ENCODE results near the gene ITPR3.

Gene ITPR3

DNA sequence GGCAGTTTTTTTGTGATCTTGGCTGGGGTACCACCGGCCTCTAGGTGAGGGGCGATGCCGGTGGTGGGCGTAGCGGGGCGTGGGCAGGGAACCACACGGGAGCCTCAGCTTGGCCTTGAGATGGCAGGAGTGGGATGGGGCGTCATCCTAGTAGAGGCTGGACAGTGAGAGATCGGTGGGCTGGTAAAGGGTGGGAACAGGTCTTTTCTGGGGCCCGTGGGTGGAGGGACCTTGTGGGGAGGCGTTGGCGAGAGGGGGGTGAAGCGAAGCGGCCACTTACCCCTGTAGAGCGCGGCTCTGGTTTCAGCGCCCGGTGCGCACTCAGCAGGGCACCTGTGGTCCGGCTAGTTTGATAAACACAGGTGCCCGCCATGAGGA, 12.0 kb downstream of the ITPR3 start:
- Histone ChIP-seq H3K9ac (ENCODE audit: low read depth in 1 of 2, low read length in 2 of 2) (peak overlapping the region; percentile 49 to 65), H3K27ac (ENCODE audit: low read depth, low read length) (peak overlapping the region; percentile 72), H3K4me1 (ENCODE audit: control insufficient read depth in 1 of 2, insufficient read depth in 2 of 2, low read length in 2 of 2) (peaks cover 36 to 41% of the 10 kb centered on the region in 2 donors), H3K4me3 (ENCODE audit: low read depth in 1 of 2, low read length in 2 of 2) (peak overlapping the region; percentile 53 to 61), H3K9me3 (ENCODE audit: control insufficient read depth in 1 of 2, low read length in 2 of 2) (no peaks in the 10 kb centered on the region), H3K36me3 (ENCODE audit: control insufficient read depth in 1 of 2, insufficient read depth in 2 of 2, low read length in 2 of 2) (peaks cover 0 to 3% of the 10 kb centered on the region in 2 donors), H3K27me3 (ENCODE audit: control insufficient read depth in 1 of 2, insufficient read depth in 2 of 2, low read length in 2 of 2) (no peaks in the 10 kb centered on the region)

DNA sequence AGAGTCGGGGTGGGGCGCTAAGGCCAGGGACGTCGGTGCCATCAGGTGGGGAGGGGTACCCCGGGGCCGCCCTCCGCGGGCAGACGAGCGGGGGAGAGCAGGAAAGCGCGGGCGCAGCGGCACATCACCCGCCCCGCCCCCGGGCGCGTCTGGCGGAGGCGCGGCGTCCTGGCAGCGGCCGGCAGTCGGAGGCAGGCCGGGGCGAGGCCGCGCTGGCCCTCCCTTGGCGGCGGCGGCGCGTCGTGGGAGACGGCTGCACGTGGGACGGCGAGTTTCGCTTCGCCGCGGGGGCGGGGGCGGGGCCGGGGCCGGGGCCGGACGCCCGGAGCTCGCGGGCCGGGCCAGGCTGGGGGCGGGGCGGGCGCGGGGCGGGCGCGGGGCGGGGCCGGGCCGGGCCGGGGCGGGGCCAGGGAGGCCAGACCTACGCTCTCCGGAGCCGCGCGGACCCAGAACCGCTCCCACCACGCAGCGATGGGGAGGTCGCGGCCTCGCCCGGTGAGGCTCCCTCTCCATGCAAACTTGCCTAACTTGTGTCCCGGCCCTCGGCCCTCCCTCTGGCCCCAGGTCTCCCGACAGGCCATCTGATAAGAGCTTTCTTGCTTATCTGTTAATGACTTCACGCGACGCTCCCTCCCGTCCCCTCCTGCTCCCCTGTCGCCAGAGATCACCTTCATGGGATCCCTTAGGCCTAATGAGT, 12.5 kb downstream of the ITPR3 start:
- peaks cover 0 to 3% of the 10 kb centered on the region in 2 donors for H3K36me3 ChIP-seq (ENCODE audit: control insufficient read depth in 1 of 2, insufficient read depth in 2 of 2, low read length in 2 of 2)
- no peaks in the 10 kb centered on the region for H3K27me3 ChIP-seq (ENCODE audit: control insufficient read depth in 1 of 2, insufficient read depth in 2 of 2, low read length in 2 of 2)
- H3K4me1 ChIP-seq (ENCODE audit: control insufficient read depth in 1 of 2, insufficient read depth in 2 of 2, low read length in 2 of 2): peaks cover 32 to 35% of the 10 kb centered on the region in 2 donors
- no peaks in the 10 kb centered on the region for H3K9me3 ChIP-seq (ENCODE audit: control insufficient read depth in 1 of 2, low read length in 2 of 2)
- peak overlapping the region; percentile 67 to 85 for H3K4me3 ChIP-seq (ENCODE audit: low read depth in 1 of 2, low read length in 2 of 2)
- peak overlapping the region; percentile 53 to 66 for H3K9ac ChIP-seq (ENCODE audit: low read depth in 1 of 2, low read length in 2 of 2)
- peak overlapping the region; percentile 72 for H3K27ac ChIP-seq (ENCODE audit: low read depth, low read length)

DNA sequence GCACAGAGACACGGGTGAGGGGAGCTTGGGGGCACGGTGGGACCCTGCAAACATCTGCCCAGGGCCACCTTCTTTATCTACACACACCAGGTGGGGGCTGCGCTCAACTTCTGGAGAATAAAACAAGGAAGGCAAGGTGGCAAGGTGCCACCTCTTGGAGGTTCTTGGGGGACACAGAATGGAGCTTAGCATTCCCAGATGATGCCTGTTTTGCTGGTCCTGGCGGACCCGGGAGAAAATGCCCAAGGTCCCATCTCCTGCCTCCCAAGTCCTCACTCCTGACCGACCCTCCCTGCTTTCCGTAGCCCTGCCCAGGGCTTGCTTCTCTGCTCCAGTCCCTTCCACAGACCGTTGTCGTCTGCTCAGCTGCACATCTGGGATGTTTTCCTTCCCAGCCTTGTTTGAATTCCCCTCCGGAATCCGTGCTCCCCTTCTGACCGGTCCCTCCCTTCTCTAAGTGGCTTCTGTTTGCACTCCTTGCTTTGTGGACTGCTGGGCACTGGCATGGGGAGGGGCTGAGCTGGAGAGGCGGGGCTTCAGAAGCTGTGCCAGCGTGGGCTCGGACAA, 13.1 kb downstream of the ITPR3 start:
- Histone ChIP-seq H3K36me3 (ENCODE audit: control insufficient read depth in 1 of 2, insufficient read depth in 2 of 2, low read length in 2 of 2) (peaks cover 0 to 3% of the 10 kb centered on the region in 2 donors), H3K4me3 (ENCODE audit: low read depth in 1 of 2, low read length in 2 of 2) (peak overlapping the region; percentile 67 to 85), H3K27ac (ENCODE audit: low read depth, low read length) (no peak overlapping the region), H3K4me1 (ENCODE audit: control insufficient read depth in 1 of 2, insufficient read depth in 2 of 2, low read length in 2 of 2) (peaks cover 29 to 30% of the 10 kb centered on the region in 2 donors), H3K27me3 (ENCODE audit: control insufficient read depth in 1 of 2, insufficient read depth in 2 of 2, low read length in 2 of 2) (no peaks in the 10 kb centered on the region), H3K9ac (ENCODE audit: low read depth in 1 of 2, low read length in 2 of 2) (peak overlapping the region; percentile 53 to 66), H3K9me3 (ENCODE audit: control insufficient read depth in 1 of 2, low read length in 2 of 2) (no peaks in the 10 kb centered on the region)

DNA sequence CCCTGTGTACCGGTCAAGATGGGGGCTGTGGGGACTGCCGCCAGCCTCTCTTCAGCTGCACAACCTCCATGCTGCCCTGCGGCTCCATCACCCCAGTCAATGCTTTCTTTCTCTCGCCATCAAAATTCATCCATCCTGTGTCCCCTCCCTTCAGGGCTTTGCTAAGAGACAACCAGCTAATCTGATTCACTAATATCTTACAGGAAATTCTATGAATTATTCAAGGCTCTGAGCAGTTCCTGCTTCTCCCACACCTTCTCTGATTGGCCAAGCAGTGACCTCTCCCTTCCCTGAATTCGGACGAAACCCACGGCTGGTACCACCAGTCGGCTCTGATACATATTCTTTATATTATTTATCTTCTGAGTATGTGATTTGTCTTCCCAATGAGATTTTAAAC, 13.8 kb downstream of the ITPR3 start:
- H3K36me3 ChIP-seq (ENCODE audit: control insufficient read depth in 1 of 2, insufficient read depth in 2 of 2, low read length in 2 of 2): peaks cover 0 to 3% of the 10 kb centered on the region in 2 donors
- no peak overlapping the region for H3K9ac ChIP-seq (ENCODE audit: low read depth in 1 of 2, low read length in 2 of 2)
- H3K9me3 ChIP-seq (ENCODE audit: control insufficient read depth in 1 of 2, low read length in 2 of 2): no peaks in the 10 kb centered on the region
- H3K27me3 ChIP-seq (ENCODE audit: control insufficient read depth in 1 of 2, insufficient read depth in 2 of 2, low read length in 2 of 2): no peaks in the 10 kb centered on the region
- H3K4me1 ChIP-seq (ENCODE audit: control insufficient read depth in 1 of 2, insufficient read depth in 2 of 2, low read length in 2 of 2): peaks cover 28 to 29% of the 10 kb centered on the region in 2 donors
- H3K27ac ChIP-seq (ENCODE audit: low read depth, low read length): no peak overlapping the region
- H3K4me3 ChIP-seq (ENCODE audit: low read depth in 1 of 2, low read length in 2 of 2): no peak overlapping the region

DNA sequence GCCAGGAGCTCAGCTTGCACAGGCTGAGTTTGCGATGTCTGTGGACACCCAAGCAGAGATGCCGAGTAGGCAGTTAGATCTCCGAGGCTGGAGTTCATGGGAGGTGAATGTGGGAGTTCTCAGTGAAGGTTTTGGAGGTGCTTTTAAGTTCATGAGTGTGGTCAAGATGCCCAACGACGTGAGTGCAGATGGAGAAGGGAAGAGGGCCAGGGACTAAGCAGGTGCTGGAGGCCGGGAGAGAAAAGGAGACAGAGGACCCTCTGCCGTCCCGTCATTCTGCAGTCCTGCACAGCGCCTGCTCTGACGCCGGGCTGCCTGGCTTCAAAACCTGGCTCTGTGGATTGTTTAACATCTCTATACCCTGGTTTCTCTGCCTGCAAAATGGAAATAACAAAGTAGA, 15.5 kb downstream of the ITPR3 start:
- Histone ChIP-seq H3K36me3 (ENCODE audit: control insufficient read depth in 1 of 2, insufficient read depth in 2 of 2, low read length in 2 of 2) (peaks cover 7 to 19% of the 10 kb centered on the region in 2 donors), H3K4me3 (ENCODE audit: low read depth in 1 of 2, low read length in 2 of 2) (no peak overlapping the region), H3K4me1 (ENCODE audit: control insufficient read depth in 1 of 2, insufficient read depth in 2 of 2, low read length in 2 of 2) (peaks cover 19 to 28% of the 10 kb centered on the region in 2 donors), H3K27ac (ENCODE audit: low read depth, low read length) (no peak overlapping the region), H3K9me3 (ENCODE audit: control insufficient read depth in 1 of 2, low read length in 2 of 2) (no peaks in the 10 kb centered on the region), H3K27me3 (ENCODE audit: control insufficient read depth in 1 of 2, insufficient read depth in 2 of 2, low read length in 2 of 2) (no peaks in the 10 kb centered on the region), H3K9ac (ENCODE audit: low read depth in 1 of 2, low read length in 2 of 2) (no peak overlapping the region)

DNA sequence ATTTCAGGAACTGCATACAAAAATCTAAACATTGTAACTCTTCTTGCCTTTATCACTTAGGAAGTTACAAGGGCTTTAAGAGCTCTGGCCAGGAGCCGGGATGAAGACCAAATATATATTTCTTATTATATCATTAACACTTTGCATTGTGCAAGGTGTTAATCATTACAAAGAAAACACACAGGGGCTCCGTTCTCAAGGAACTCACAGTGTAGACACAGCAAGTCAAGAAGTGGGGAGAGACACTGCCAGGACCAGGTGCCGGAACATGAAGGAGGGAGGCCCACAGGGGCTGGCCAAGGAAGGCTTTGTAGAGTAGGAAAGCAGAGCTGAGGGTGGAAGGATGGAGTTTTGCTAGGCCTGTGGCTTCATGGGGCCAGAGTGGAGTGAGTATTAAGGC, 17.4 kb downstream of the ITPR3 start:
- Histone ChIP-seq H3K36me3 (ENCODE audit: control insufficient read depth in 1 of 2, insufficient read depth in 2 of 2, low read length in 2 of 2) (peaks cover 9 to 36% of the 10 kb centered on the region in 2 donors), H3K9me3 (ENCODE audit: control insufficient read depth in 1 of 2, low read length in 2 of 2) (no peaks in the 10 kb centered on the region), H3K9ac (ENCODE audit: low read depth in 1 of 2, low read length in 2 of 2) (no peak overlapping the region), H3K27me3 (ENCODE audit: control insufficient read depth in 1 of 2, insufficient read depth in 2 of 2, low read length in 2 of 2) (no peaks in the 10 kb centered on the region), H3K27ac (ENCODE audit: low read depth, low read length) (no peak overlapping the region), H3K4me1 (ENCODE audit: control insufficient read depth in 1 of 2, insufficient read depth in 2 of 2, low read length in 2 of 2) (peaks cover 7 to 13% of the 10 kb centered on the region in 2 donors), H3K4me3 (ENCODE audit: low read depth in 1 of 2, low read length in 2 of 2) (no peak overlapping the region)

DNA sequence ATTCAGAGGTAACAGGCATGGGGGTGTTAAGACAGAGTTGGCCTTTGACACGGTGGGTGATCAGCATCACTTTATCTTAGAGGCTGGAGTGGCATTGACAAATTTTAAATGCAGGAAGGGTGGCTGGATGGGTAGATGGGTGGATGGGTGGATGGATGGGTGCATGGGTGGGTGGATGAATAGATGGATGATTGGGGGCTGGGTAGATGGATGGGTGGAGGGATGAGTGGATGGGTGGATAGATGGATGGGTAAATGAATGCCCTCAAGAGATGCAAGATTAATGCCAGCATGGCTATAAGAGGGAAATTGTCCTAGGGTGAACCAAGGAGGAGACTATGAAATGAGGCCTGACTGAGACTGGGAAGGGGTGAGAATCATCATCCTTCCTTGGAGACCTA, 18.4 kb downstream of the ITPR3 start:
- Histone ChIP-seq H3K9ac (ENCODE audit: low read depth in 1 of 2, low read length in 2 of 2) (no peak overlapping the region), H3K4me1 (ENCODE audit: control insufficient read depth in 1 of 2, insufficient read depth in 2 of 2, low read length in 2 of 2) (peaks cover under 1 to 4% of the 10 kb centered on the region in 2 donors), H3K27ac (ENCODE audit: low read depth, low read length) (no peak overlapping the region), H3K36me3 (ENCODE audit: control insufficient read depth in 1 of 2, insufficient read depth in 2 of 2, low read length in 2 of 2) (peaks cover 9 to 36% of the 10 kb centered on the region in 2 donors), H3K9me3 (ENCODE audit: control insufficient read depth in 1 of 2, low read length in 2 of 2) (no peaks in the 10 kb centered on the region), H3K27me3 (ENCODE audit: control insufficient read depth in 1 of 2, insufficient read depth in 2 of 2, low read length in 2 of 2) (no peaks in the 10 kb centered on the region), H3K4me3 (ENCODE audit: low read depth in 1 of 2, low read length in 2 of 2) (no peak overlapping the region)

DNA sequence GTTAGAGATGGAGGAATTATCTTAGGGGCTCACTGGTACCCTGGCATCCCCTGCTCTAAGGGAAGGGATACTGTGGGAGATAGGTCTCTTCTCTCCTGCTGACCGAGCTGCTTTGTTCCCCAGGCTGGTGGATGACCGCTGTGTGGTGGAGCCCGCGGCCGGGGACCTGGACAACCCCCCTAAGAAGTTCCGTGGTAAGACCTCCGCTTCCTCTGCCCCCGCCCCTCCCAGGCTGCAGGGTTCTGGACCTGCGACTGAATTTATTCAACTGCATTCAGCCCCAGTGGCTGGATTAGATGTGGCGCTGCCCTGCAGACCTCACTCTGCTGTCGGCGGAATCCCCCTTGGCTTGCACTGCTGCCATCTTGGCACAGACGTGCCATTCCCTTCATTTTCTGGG, 19.2 kb downstream of the ITPR3 start:
- H3K4me1 ChIP-seq (ENCODE audit: control insufficient read depth in 1 of 2, insufficient read depth in 2 of 2, low read length in 2 of 2): peaks cover 0 to 3% of the 10 kb centered on the region in 2 donors
- H3K9me3 ChIP-seq (ENCODE audit: control insufficient read depth in 1 of 2, low read length in 2 of 2): no peaks in the 10 kb centered on the region
- H3K4me3 ChIP-seq (ENCODE audit: low read depth in 1 of 2, low read length in 2 of 2): no peak overlapping the region
- no peak overlapping the region for H3K27ac ChIP-seq (ENCODE audit: low read depth, low read length)
- no peak overlapping the region for H3K9ac ChIP-seq (ENCODE audit: low read depth in 1 of 2, low read length in 2 of 2)
- H3K27me3 ChIP-seq (ENCODE audit: control insufficient read depth in 1 of 2, insufficient read depth in 2 of 2, low read length in 2 of 2): no peaks in the 10 kb centered on the region
- H3K36me3 ChIP-seq (ENCODE audit: control insufficient read depth in 1 of 2, insufficient read depth in 2 of 2, low read length in 2 of 2): peaks cover 9 to 38% of the 10 kb centered on the region in 2 donors

DNA sequence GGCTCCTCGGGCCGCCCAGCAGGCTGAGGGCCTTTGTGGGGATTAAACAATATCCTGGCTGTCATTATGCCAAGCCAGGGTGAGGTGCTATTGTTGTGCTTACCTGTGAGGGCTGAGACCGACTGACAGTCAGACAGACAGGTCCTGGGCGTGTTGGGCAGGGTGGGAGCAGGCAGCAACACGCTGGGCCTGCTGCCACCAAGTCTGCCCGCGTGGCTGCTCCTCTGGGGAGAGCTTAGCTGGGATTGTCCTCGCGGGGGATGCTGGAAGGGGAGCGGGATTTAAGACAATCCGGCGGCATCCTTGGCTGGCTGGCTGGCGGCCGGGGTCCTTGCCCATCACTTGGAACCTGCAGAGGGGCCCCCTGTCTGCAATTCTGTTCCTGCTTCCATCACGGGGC, 20.0 kb downstream of the ITPR3 start:
- Histone ChIP-seq H3K4me3 (ENCODE audit: low read depth in 1 of 2, low read length in 2 of 2) (no peak overlapping the region), H3K4me1 (ENCODE audit: control insufficient read depth in 1 of 2, insufficient read depth in 2 of 2, low read length in 2 of 2) (peaks cover 0 to 3% of the 10 kb centered on the region in 2 donors), H3K9ac (ENCODE audit: low read depth in 1 of 2, low read length in 2 of 2) (no peak overlapping the region), H3K9me3 (ENCODE audit: control insufficient read depth in 1 of 2, low read length in 2 of 2) (no peaks in the 10 kb centered on the region), H3K27ac (ENCODE audit: low read depth, low read length) (no peak overlapping the region), H3K27me3 (ENCODE audit: control insufficient read depth in 1 of 2, insufficient read depth in 2 of 2, low read length in 2 of 2) (no peaks in the 10 kb centered on the region), H3K36me3 (ENCODE audit: control insufficient read depth in 1 of 2, insufficient read depth in 2 of 2, low read length in 2 of 2) (peaks cover 9 to 38% of the 10 kb centered on the region in 2 donors)

DNA sequence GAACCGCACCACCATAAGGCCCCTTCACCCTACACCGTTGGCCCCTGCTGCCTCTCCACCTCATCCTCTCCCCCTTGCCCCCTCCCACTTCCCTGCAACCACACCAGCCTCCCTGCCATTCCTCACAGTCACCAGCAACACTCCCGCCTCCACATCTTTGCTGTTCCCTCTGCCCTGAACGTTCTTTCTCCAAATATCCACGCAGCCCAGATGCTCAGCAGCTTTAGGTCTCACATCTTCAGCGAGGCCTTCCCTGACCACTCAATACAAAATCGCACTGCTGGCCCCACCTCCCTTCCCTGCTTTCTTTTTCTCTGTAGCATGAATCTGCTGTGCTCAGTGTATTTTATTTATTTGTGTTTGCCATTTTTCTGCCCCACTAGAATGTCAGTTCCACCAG, 20.5 kb downstream of the ITPR3 start:
- H3K4me1 ChIP-seq (ENCODE audit: control insufficient read depth in 1 of 2, insufficient read depth in 2 of 2, low read length in 2 of 2): peaks cover 0 to 3% of the 10 kb centered on the region in 2 donors
- H3K9ac ChIP-seq (ENCODE audit: low read depth in 1 of 2, low read length in 2 of 2): no peak overlapping the region
- no peak overlapping the region for H3K27ac ChIP-seq (ENCODE audit: low read depth, low read length)
- no peaks in the 10 kb centered on the region for H3K27me3 ChIP-seq (ENCODE audit: control insufficient read depth in 1 of 2, insufficient read depth in 2 of 2, low read length in 2 of 2)
- peaks cover 9 to 36% of the 10 kb centered on the region in 2 donors for H3K36me3 ChIP-seq (ENCODE audit: control insufficient read depth in 1 of 2, insufficient read depth in 2 of 2, low read length in 2 of 2)
- no peaks in the 10 kb centered on the region for H3K9me3 ChIP-seq (ENCODE audit: control insufficient read depth in 1 of 2, low read length in 2 of 2)
- H3K4me3 ChIP-seq (ENCODE audit: low read depth in 1 of 2, low read length in 2 of 2): no peak overlapping the region
